Esophagus squamous epithelium (tissue), 5 donors: ENCODE data around the gene DUSP15. TPM values are rescaled to one million over a fixed set of nuclear protein-coding genes. Genes with fewer than 3 reads are reported as not detected.
"Not testable (repeated sequence)": the region's sequence is repeated elsewhere in the genome, so short reads cannot be mapped to it uniquely, and the experiment has no call there.

ENCODE experiments used
- DNase-seq: peaks from one replicate; lab custom pipeline; 2025; lab: John Stamatoyannopoulos, UW
- H3K27ac ChIP-seq, 4 donors: fragments of 200-600 bp; sonication (generic); one replicate each; pipeline ENCODE4 v1.5.1; 2016 to 2019; ENCODE audit warnings: mild to moderate bottlenecking in 1 of 4
- H3K27me3 ChIP-seq, 4 donors: fragments of 200-600 bp; sonication (generic); 1 replicate in 3 of 4; 2 replicates in 1 of 4; pipeline versions ENCODE4 v1.5.1 to v1.6.0; 2017 to 2021; ENCODE audit warnings: antibody characterized with exemption in 1 of 4
- H3K36me3 ChIP-seq, 3 donors: fragments of 200-600 bp; sonication (generic); one replicate each; pipeline ENCODE4 v1.5.1; 2016 to 2019
- H3K4me1 ChIP-seq, 3 donors: fragments of 200-600 bp; sonication (generic); one replicate each; pipeline ENCODE4 v1.5.1; 2017 to 2019
- H3K4me3 ChIP-seq, 4 donors: fragments of 200-600 bp; sonication (generic); 1 replicate in 3 of 4; 2 replicates in 1 of 4; pipeline ENCODE4 v1.5.1; 2016 to 2019; ENCODE audit warnings: mild to moderate bottlenecking in 2 of 4, moderate library complexity in 1 of 4
- H3K9me3 ChIP-seq, 3 donors: fragments of 200-600 bp; sonication (generic); one replicate each; pipeline ENCODE4 v1.5.1; 2016 to 2019
- CTCF ChIP-seq, 6 experiments: fragments of 450-650 bp in 4 of 6; fragments of 200-600 bp in 2 of 6; sonication (generic) in 2 of 6; IDR thresholded peaks; one replicate each; pipeline ENCODE4 v1.5.1; 2016 to 2019; ENCODE audit warnings: antibody characterized with exemption in 6 of 6, mild to moderate bottlenecking in 4 of 6, moderate library complexity in 4 of 6
- POLR2A ChIP-seq, 4 donors: fragments of 450-650 bp; IDR thresholded peaks; one replicate each; pipeline ENCODE4 v1.6.1; 2017; ENCODE audit warnings: antibody characterized with exemption in 4 of 4, mild to moderate bottlenecking in 4 of 4, moderate library complexity in 3 of 4
- WGBS, 2 donors: methylation state at CpG; one replicate each; pipeline ENCODE4 v1.1.5; 2018; 5-methylcytosine and 5-hydroxymethylcytosine counted together
- intact Hi-C: fragments of 100-400 bp; cut with DNase I; formaldehyde crosslinking; loops from one replicate; pipeline ENCODE4 v1.15.0; 2022
- total RNA-seq, 4 donors: library from RNA; depleted of rRNA; stranded (reverse); fragments of >200 nt; gene quantifications; one replicate each; pipeline ENCODE4 v1.1.0, GENCODE V29; 2016
- donor health status: DM: yes; HTN: yes; CAD: no.

DUSP15 gene
- total RNA-seq, 4 donors from 2014 or later = 0.32 to 0.44 (median 0.38) TPM

GRCh38 chr20:31831771-31832306 lies 38.5 kb downstream of the DUSP15 start:
- no peak for DNase-seq
- peaks cover 0 to 15% (median 0%) of the 10 kb centered on the region in 4 donors for H3K27me3 ChIP-seq
- no peaks in the 10 kb centered on the region for H3K36me3 ChIP-seq
- peaks cover under 1 to 14% (median 13%) of the 10 kb centered on the region in 3 donors for H3K4me1 ChIP-seq
- H3K27ac ChIP-seq = no peak overlapping the region
- TF ChIP-seq POLR2A (IDR thresholded peaks at IDR 0.05) (no peak), CTCF (IDR thresholded peaks at IDR 0.05) (no peak)
- no peak overlapping the region for H3K4me3 ChIP-seq
- 66 to 87% methylated on average over 3 to 6 of the region's 17 CpGs for WGBS, 2 donors
- no peaks in the 10 kb centered on the region for H3K9me3 ChIP-seq
- intact Hi-C loops = no loop called here

- Histone ChIP-seq H3K36me3 (no peaks in the 10 kb centered on the region), H3K9me3 (no peaks in the 10 kb centered on the region), H3K27ac (no peak overlapping the region), H3K4me1 (peaks cover 0 to 8% (median 7%) of the 10 kb centered on the region in 3 donors), H3K4me3 (no peak overlapping the region), H3K27me3 (peaks cover 0 to 14% (median 0%) of the 10 kb centered on the region in 4 donors)
- TF ChIP-seq POLR2A (IDR thresholded peaks at IDR 0.05) = no peak
- TF ChIP-seq CTCF (IDR thresholded peaks at IDR 0.05) = no peak
- 83 to 88% methylated on average over 6 of the region's 6 CpGs for WGBS, 2 donors
- no peak for DNase-seq
- intact Hi-C loops = no loop called here
Measured at GRCh38 chr20:31831211-31831610, 39.1 kb downstream of the DUSP15 start.

- intact Hi-C loops = no loop called here
- Histone ChIP-seq H3K27me3 (peaks cover 0 to 14% (median 0%) of the 10 kb centered on the region in 4 donors), H3K27ac (no peak overlapping the region), H3K4me1 (peaks cover 0 to under 1% (median 0%) of the 10 kb centered on the region in 3 donors), H3K4me3 (no peak overlapping the region), H3K9me3 (no peaks in the 10 kb centered on the region), H3K36me3 (no peaks in the 10 kb centered on the region)
- DNase-seq = no peak
- no peak for TF ChIP-seq CTCF (IDR thresholded peaks at IDR 0.05)
- 67 to 88% methylated on average over 1 to 5 of the region's 8 CpGs for WGBS, 2 donors
Measured at GRCh38 chr20:31830406-31830981, 39.8 kb downstream of the DUSP15 start.

GRCh38 chr20:31829731-31830130 lies 40.6 kb downstream of the DUSP15 start:
- no peaks in the 10 kb centered on the region for H3K36me3 ChIP-seq
- H3K4me1 ChIP-seq = no peaks in the 10 kb centered on the region
- 61 to 64% methylated on average over 4 to 6 of the region's 6 CpGs for WGBS, 2 donors
- no peak overlapping the region for H3K4me3 ChIP-seq
- DNase-seq = no peak
- TF ChIP-seq CTCF (IDR thresholded peaks at IDR 0.05) (no peak), POLR2A (IDR thresholded peaks at IDR 0.05) (no peak)
- intact Hi-C loops = loop anchor here (10.0 kb wide), 1 partner anchor 195 kb away; no protein-coding TSS in a partner anchor
- H3K27ac ChIP-seq = no peak overlapping the region
- H3K9me3 ChIP-seq = no peaks in the 10 kb centered on the region
- peaks cover 0 to 14% (median 0%) of the 10 kb centered on the region in 4 donors for H3K27me3 ChIP-seq

- not testable (repeated sequence) for DNase-seq, H3K9me3 ChIP-seq, H3K4me1 ChIP-seq, H3K36me3 ChIP-seq, H3K27me3 ChIP-seq, H3K27ac ChIP-seq, H3K4me3 ChIP-seq
- 92% methylated on average over 8 to 9 of the region's 11 CpGs for WGBS, 2 donors
- intact Hi-C loops = loop anchor here (10.0 kb wide), 1 partner anchor 197 kb away; no protein-coding TSS in a partner anchor
Measured at GRCh38 chr20:31828016-31828415, 42.3 kb downstream of the DUSP15 start.
